AG04450 (cell line): Measurements from ENCODE around the gene SLC2A4. TPM values are rescaled to one million over a fixed set of nuclear protein-coding genes. Genes with fewer than 3 reads are reported as not detected.

Source experiments
- CTCF ChIA-PET: fragments of 300-600, 350-600 bp; formaldehyde crosslinking; extraction: SDS; loops from one replicate; lab custom pipeline; 2022; ENCODE audit warnings: antibody characterized with exemption, inconsistent platforms; lab: Charles Lee
- POLR2A ChIA-PET: fragments of 350-600 bp; formaldehyde crosslinking; extraction: SDS; loops from one replicate; lab custom pipeline; 2021; ENCODE audit warnings: antibody characterized with exemption, inconsistent platforms; lab: Yijun Ruan, JAX
- DNase-seq: peaks from one replicate; pipeline ENCODE4 v3.0.0-alpha.2; 2011; ENCODE audit warnings: low read depth, low spot score
- H3K27ac ChIP-seq: one replicate; pipeline ENCODE4 v1.5.1; 2012; ENCODE audit warnings: low read depth, low read length, control low read depth
- H3K27me3 ChIP-seq: one replicate; pipeline ENCODE4 v1.6.0; 2012; ENCODE audit warnings: low read length; ENCODE audit not compliant: control insufficient read depth, insufficient read depth
- H3K4me3 ChIP-seq: 2 replicates; pipeline ENCODE4 v1.5.1; 2011; ENCODE audit warnings: mild to moderate bottlenecking, low read depth, low read length, control low read depth
- H3K9me3 ChIP-seq: 2 replicates; pipeline ENCODE4 v1.5.1; 2012; ENCODE audit warnings: low read length; ENCODE audit not compliant: control insufficient read depth, insufficient read depth
- polyA plus RNA-seq: library from polyadenylated mRNA; depleted of rRNA; stranded (reverse); fragments of >200 nt; gene quantifications from 2 replicates; pipeline ENCODE4 v1.2.3, GENCODE V29; 2011
- TF ChIP-seq, protein P1 (sequence below): IDR thresholded peaks from 2 replicates; pipeline ENCODE4 v1.5.1; 2011; ENCODE audit warnings: low read depth, low read length, control low read depth, inconsistent platforms

SLC2A4 gene
- polyA plus RNA-seq, 1 experiment, result 0.21 TPM

DNA sequence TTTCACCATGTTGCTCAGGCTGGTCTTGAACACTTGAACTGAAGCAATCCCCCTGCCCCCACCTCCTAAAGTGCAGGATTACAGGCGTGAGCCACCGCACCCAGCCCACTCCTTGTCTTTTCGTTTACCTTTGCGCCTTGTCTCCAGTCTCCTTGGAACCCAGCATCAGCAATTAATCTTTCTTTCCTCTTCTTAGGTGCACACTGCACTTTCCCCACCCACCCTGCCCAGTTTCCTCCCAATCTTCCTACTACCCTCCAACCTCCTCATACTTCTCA lies 17.8 kb upstream of the SLC2A4 start:
- Histone ChIP-seq H3K27me3 (peaks cover 8% of the 10 kb centered on the region), H3K9me3 (no peaks in the 10 kb centered on the region; the same call in 1 of the 2 replicates), H3K27ac (no peak overlapping the region), H3K4me3 (no peak overlapping the region)
- TF ChIP-seq, protein P1, sequence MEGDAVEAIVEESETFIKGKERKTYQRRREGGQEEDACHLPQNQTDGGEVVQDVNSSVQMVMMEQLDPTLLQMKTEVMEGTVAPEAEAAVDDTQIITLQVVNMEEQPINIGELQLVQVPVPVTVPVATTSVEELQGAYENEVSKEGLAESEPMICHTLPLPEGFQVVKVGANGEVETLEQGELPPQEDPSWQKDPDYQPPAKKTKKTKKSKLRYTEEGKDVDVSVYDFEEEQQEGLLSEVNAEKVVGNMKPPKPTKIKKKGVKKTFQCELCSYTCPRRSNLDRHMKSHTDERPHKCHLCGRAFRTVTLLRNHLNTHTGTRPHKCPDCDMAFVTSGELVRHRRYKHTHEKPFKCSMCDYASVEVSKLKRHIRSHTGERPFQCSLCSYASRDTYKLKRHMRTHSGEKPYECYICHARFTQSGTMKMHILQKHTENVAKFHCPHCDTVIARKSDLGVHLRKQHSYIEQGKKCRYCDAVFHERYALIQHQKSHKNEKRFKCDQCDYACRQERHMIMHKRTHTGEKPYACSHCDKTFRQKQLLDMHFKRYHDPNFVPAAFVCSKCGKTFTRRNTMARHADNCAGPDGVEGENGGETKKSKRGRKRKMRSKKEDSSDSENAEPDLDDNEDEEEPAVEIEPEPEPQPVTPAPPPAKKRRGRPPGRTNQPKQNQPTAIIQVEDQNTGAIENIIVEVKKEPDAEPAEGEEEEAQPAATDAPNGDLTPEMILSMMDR, result no peak
- DNase-seq, result no peak
- CTCF ChIA-PET, result no interaction called here
- POLR2A ChIA-PET, result interaction anchor here (1.1 kb wide), 1 partner anchor 42 kb away, joined by 10 read pairs; no protein-coding TSS in a partner anchor

DNA sequence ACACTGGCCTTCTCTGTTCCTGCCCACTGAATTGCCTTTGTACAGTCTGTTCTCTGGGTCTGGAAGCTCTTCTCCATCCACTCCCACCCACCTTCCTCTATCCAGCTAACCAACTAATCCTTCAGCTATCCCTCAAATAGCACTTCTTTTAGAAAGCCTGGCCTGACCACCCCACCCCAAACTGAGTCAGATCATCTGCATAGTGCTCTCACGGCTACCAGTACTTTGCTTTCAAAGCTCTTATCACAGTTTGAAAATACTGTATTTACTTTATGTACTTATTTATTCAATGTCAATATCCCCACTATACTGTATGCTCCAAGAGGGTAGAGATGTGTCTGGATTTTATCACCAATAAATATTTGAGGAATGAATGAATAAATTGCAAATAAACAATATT lies 14.7 kb upstream of the SLC2A4 start:
- DNase-seq, result no peak
- Histone ChIP-seq H3K9me3 (no peaks in the 10 kb centered on the region; the same call in 1 of the 2 replicates), H3K27me3 (peaks cover 8% of the 10 kb centered on the region), H3K27ac (no peak overlapping the region), H3K4me3 (no peak overlapping the region)
- CTCF ChIA-PET, result interaction anchor here (1.1 to 1.2 kb wide), 3 partner anchors 12 to 30 kb away, joined by 4 to 7 read pairs (median 4); no protein-coding TSS in a partner anchor
- TF ChIP-seq, protein P1, result no peak
- POLR2A ChIA-PET, result interaction anchor here (1.5 kb wide), 1 partner anchor 24 kb away, joined by 5 read pairs; no protein-coding TSS in a partner anchor

DNA sequence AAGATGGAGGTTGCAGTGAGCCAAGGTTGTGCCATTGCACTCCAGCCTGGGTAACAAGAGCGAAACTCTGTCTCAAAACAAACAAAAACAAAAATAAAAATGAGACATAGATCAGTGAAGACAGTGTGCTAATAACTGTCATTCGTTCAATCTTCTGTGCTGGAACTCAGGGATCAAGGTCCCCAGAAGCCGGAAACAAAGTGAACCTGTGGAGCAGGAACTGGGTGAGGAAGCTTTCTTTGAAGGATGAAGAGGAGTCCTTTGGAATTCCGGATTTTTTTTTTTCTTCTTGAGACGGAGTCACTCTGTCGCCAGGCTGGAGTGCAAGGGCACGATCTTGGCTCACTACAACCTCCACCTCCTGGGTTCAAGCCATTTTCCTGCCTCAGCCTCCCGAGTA lies 2.1 kb upstream of the SLC2A4 start:
- peaks cover 24% of the 10 kb centered on the region for H3K27me3 ChIP-seq
- ChIA-PET CTCF (interaction anchor here (1.2 to 5.0 kb wide), 3 partner anchors 13 to 66 kb away, joined by 3 to 65 read pairs (median 4); no protein-coding TSS in a partner anchor), POLR2A (no interaction called here)
- DNase-seq, result no peak
- TF ChIP-seq, protein P1, result no peak
- H3K9me3 ChIP-seq, result no peaks in the 10 kb centered on the region; the same call in 1 of the 2 replicates
- H3K4me3 ChIP-seq, result no peak overlapping the region
- H3K27ac ChIP-seq, result no peak overlapping the region

DNA sequence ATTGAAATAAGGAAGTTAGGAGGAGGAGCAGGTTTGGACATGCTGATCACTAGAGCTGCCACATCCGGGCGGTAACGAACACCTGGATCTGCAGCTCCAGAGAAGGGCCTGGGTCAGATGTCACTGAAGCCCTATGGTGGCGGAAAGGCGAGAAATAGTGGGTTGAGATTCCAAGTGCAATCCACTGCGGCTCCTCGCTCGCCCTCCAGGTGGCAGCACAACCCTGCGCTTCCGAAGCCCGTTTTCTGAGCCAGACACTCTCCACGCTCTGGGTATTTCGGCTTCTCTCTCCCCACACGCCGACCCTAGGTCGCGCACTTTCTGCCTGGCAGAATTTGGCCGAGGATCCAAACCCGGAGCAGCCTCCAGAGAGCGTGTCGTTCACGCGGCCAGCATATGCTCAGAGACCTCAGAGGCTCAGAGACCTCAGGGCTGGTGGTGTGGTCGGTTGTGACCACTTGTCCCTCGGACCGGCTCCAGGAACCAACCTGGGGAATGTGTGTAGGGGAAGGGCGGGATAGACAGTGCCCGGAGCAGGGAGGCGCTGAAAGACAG lies 922 bp upstream of the SLC2A4 start:
- POLR2A ChIA-PET, result interaction anchor here (0.5 to 1.4 kb wide), 2 partner anchors 33 to 65 kb away, joined by 5 to 6 read pairs; no protein-coding TSS in a partner anchor
- Histone ChIP-seq H3K27me3 (peaks cover 32% of the 10 kb centered on the region), H3K27ac (no peak overlapping the region), H3K9me3 (no peaks in the 10 kb centered on the region; the same call in 1 of the 2 replicates), H3K4me3 (peak overlapping the region; percentile 51)
- TF ChIP-seq, protein P1, result peak; percentile 96
- CTCF ChIA-PET, result interaction anchor here (0.6 to 5.0 kb wide), 8 partner anchors 14 to 280 kb away, joined by 3 to 65 read pairs (median 6); partner anchors contain the start of gene SENP3
- peak; percentile 51 for DNase-seq
